GM18907 (cell line): ENCODE results near the gene KLRC4.
"Not testable (repeated sequence)": the region's sequence is repeated elsewhere in the genome, so short reads cannot be mapped to it uniquely, and the experiment has no call there.

ENCODE experiments used
- ATAC-seq: cut with Tn5 transposase; IDR thresholded peaks from one replicate; pipeline ENCODE4 v1.9.1; 2021; ENCODE audit warnings: mild to moderate bottlenecking, moderate library complexity; ENCODE audit not compliant: unreplicated experiment

KLRC4 gene

DNA sequence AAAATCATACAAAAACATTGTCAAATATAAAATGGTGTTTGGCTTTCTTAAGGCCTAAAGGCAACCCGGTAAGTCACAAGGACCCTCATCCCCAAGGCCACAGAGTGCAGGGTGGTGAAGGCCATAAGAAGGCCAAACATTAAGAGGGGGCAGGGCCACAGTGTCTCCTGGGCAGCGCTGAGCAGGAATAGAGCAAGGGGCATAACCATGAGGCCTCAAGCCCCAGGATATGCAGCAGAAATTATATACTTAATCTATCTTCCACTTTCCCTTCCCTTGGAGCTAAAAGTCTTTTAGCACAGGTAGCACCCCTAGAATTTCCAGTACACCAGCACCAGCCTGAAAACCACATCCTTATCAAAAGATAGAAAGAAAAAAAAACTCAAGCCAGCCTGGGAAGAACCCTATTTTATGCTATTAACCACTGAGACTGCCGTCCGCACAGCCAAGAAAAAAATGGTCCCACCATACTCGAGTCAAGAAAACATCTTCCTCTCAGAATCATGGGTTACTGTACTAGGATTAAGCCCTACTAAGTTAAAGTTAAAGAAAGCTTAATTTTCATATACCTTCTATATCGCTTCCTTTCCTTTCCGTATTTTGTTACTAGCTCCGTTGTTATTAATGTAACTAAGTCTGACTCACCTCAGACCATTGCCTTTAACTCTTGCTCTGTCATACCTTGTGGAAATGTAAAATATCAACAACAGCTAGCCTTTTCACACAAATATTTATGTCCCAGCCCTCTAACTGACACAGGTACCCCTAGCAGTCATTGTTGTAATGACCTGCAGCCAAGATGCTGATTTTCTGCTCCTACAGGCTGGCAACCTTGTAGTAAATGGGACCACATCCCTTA is 39.8 kb downstream of the KLRC4 start:
- no peak for ATAC-seq

DNA sequence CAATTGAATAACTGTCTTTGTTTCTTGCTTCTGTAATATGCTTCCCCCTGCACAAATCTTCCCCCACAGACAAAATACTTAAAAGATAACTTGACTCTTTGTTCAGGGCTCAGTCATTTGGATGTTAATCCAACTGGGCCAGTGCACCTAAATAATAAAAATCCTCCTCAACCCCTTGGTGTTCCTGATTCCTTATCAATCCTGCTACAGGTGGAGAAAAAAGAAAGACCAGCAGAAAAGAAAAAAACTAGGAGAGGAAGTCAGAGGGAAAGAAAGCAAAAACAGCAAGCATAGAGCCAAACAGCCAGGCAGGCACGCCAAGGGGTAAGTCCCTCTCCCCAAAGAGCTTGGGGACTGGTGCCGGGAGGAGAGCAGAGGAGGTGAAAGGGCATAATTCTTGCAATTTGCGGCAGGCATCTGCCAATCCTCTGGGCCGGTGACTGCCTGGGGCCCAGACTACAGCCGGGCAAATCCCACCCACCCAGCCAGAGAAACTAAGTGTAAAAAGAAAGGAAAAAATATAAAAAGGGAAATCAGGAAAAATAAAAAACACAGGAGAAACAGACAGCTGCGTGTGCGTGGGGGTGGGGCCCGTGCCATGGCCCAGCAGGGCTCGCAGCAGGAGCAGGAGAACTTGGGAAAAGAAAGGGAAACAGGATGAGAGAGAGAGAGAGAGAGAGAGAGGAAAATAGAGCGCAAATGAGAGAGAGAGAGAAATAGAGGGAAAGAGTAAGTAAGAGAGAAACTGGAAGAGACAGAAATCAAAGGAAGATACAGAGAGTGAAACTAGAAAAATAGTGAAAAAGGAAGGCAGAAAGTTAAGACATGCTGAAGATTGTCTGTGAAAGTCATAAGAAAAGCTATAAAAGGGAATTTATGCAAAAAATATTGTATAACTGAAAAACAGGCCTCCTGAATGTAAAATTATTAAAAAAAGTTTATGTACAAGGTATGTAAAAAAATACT is 41.1 kb downstream of the KLRC4 start:
- ATAC-seq = no peak

DNA sequence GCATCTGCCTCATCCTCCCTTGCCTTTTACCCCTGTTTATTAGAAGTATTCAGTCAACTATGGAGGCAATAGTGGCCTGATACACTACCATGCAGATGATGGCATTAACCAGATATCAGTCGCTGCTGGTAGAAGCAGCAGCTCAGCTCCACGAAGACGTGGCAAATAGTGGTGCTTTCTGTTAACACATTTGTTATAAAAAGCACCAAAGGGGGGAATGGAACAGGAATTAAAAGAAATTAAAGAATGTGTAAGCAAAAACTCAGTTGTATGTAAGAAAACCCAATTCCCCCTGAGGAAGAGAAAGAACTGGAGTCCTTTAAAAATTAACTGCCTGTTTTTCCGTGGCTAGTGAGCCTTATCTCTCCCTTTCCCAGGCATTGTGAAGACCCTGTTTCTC is 41.8 kb downstream of the KLRC4 start:
- not testable (repeated sequence) for ATAC-seq

DNA sequence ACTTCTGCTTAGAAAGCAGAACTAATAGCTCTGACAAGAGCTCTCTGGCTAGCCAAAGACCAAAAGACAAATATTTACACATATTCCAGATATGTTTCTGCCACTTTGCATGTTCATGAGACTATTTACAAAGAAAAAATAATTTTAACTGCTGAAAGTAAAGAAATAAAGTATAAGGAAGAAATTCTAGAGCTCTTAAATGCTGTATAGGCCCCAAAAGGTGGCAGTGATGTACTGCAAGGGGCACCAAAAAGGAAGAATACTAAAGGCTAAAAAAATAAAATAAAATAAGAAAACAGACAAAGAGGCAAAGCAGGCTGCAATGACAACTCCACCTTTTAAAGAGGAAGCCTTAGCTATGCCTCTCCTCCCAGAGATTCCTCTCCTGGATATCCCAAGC is 42.7 kb downstream of the KLRC4 start:
- ATAC-seq = no peak

DNA sequence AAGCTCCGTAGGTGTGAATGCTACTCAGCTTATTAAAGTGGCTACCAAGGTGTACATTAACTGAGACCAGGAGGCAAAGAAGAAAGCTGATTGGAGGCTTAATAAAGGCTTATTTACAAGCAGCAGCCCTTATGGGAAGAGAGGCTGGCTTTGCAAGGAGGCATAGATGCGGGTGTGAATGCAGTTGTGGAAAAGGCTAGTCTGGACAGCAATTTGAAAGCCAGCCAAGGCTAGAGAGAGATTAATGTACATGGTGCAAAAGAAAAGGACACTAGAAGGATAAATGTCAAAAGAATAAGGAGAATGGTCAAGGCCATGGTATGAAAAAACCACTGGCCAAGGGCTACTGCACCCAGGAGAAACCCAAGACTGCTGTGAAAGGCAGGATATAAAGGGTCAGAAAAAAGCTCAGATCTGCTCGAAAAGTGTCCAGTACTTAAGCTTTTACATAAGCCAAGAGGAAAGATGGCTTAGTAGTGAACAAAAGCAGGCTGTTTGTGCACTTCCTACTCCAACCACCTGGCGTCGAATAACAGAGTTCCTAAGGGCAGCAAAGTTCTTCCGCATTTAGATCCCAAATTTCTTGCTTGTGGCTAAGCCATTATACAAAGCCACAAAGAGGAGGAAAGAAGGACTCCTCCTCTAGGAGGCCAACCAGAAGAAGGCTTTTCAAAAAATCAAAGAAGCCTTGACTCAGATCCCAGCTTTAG is 43.7 kb downstream of the KLRC4 start:
- ATAC-seq = no peak

GRCh38 chr12:10364815-10365622 is 44.5 kb downstream of the KLRC4 start:
- ATAC-seq = peak; percentile 54

DNA sequence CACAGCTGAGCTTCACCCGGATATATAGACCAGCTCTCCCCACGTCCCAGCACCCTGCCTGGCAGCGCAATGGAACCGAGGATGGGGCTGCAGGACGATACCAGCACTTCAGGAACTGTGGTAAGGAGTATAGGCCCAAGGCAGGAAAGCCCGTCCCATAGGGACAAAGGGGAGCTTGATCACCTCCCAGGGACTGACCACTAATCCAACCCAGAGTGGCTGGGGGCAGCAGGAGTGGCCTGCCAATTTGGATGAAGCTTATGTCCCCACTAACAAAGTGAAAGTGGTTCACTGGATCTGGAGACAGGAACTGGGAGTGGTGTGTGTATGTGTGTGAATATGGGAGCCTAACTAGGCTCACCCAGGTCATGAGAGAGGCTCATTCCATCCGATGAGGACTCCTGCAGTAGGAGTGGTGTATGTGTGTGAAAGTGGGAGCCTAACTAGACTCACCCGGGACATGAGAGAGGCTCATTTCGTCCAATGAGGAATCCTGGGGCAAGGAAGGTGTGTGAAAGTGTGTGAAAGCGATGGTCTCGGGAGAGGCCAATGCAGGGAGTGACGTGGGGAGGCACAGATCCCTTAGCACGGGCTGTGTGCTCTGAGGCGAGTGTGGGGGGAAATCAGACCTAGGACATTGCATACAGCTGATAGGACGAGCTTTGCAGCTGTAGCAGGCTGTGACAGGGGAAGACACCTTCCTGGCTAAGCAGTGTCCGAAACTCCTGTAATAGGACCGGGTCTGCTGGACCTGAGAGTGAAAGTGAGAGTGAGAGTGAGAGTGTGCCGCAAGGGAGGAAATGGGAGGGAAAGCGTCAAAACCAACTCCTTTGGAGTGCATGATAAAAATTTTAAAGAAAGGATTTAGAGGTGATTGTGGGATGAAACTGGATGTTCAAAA is 45.4 kb downstream of the KLRC4 start:
- peak; percentile 91 for ATAC-seq

DNA sequence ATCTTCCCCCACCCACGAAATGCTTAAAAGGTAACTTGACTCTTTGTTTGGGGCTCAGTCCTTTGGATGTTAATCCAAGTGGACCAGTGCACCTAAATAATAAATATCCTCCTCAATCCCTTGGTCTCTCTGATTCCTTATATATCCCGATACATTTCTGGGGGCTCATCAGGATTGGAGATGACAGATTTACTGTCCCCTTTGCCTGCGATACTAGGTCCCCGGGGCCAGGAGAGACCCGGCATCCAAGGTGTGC is 46.0 kb downstream of the KLRC4 start:
- peak; percentile 3 for ATAC-seq

DNA sequence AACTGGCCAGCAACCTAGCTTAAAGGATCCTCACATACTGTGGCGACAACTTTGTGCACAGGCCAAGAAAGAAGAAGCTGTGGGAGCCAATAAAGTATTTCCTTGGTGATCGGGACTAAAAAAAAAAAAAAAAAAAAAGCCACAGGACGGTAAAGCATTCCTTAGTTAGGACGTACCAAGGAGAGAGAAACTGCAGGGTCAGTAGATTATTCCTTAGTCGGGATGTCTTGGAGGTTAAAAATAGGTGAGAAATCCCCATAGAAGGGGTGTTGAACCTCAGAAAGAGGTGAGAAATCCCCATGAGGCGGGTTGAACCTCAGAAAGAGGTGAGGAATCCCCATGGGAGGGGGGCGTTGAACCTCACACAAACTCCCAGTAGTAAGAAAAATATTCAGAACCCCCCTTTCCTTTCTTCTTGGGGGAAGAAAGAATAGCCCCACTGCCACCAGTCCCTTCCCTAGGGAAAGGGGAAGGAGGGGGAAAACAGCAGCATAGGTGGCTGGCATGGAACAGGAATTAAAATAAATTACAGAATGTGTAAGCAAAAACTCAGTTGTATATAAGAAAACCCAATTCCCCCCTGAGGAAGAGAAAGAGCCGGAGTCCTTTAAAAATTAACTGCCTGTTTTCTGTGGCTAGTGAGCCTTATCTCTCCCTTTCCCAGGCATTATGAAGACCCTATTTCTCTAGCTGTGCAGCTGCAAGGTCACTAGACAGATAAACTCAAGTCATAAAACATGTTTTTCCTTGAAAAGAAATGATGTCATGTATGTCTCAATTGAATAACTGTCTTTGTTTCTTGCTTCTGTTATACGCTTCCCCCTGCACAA is 46.5 kb downstream of the KLRC4 start:
- no peak for ATAC-seq

DNA sequence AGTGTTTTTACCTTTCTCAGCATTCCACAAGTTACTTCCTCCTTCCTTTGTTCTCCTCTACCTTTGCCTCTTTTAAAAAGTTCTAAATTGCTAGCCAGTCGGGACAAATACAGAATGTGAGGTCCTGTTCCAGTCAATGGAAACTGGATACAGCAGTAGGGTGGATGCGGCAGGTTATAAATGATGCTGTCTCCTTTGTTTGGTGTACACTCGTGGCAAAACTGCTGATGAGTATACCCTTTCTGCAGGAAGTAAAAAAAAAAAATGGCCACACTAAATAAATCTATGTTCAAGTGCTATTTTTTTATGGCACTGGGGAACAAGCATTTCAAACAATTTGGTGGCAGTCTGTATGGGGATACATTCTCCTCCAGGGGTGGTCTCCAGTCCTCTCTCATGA is 47.2 kb downstream of the KLRC4 start:
- no peak for ATAC-seq

- ATAC-seq = no peak
Measured at GRCh38 chr12:10361622-10362021, 47.9 kb downstream of the KLRC4 start.

GRCh38 chr12:10361084-10361483 is 48.5 kb downstream of the KLRC4 start:
- no peak for ATAC-seq

- no peak for ATAC-seq
Measured at GRCh38 chr12:10358969-10359368, 50.6 kb downstream of the KLRC4 start.

- no peak for ATAC-seq
Measured at GRCh38 chr12:10358131-10358530, 51.4 kb downstream of the KLRC4 start.
